Brain pericyte (primary cell): Measurements from ENCODE around the gene TMEM231.

Source experiments
- DNase-seq: peaks from one replicate; pipeline ENCODE4 v3.0.0-alpha.2; 2012; ENCODE audit warnings: low read depth, low spot score

TMEM231 gene

DNA sequence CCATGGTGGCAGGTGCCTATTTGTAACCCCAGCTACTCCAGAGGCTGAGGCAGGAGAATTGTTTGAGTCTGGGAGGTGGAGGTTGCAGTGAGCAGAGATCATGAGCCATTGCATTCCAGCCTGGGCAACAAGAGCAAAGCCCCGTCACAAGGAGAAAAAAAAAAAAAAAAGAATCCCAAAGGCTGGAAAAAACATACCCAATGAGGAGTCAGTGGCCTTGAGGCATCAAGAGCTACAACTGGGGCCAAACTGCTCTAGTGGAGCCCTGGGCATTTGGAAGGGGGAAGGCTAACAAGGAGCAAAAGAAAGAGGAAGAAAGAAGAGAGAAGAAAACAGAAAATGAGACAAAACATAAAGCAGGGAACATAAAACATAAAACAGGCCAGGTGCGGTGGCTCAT lies 67.7 kb downstream of the TMEM231 start:
- no peak for DNase-seq
